ENCODE data around the gene NIPAL4. TPM values are rescaled to one million over a fixed set of nuclear protein-coding genes. Genes with fewer than 3 reads are reported as not detected.

NIPAL4 gene
- total RNA-seq, 1 donor, result 0.81 TPM

DNA sequence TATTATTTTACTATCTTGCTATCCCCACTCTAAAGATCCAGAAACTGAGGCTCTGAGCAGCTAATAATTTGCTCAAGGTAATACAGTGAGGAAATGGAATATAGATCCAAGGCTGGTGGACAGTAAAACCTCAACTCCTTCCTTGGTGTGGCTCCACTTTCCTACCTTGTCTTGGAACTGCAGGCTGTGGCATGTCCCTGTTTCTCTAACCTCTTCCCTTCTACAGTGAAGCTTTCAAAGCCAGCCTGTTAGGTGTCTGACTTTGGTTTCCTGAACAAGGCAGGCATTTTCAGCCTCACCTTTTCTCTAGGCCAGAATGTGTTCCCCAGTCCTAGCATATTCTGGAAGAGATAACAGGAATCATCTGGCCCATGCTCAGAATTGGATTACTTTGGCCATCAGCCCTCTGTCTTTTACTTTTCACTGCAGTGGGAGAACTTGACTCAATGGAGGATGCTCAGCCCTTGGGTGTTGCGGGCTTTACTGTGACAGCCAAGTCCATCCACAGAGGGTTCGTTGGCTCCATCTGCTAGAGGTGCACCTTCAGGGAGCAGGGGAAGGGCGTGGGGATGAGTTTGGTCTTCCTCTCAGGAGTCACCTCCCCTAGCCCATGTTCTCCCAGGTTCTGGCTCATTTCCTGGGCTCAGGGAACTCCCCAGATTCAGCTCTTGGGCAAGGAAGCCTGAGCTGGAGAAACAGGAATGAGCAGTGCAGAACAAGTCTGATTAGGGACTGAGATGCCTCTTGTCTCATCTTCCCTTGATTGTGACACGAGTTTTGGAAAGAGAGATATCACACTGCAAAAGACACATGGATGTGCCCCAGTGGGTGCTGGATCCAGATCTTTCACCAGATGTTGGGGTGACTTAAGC is 1.1 kb downstream of the NIPAL4 start:
- DNase-seq (ENCODE audit: low read depth in 2 of 3, low spot score in 2 of 3), result no peak

DNA sequence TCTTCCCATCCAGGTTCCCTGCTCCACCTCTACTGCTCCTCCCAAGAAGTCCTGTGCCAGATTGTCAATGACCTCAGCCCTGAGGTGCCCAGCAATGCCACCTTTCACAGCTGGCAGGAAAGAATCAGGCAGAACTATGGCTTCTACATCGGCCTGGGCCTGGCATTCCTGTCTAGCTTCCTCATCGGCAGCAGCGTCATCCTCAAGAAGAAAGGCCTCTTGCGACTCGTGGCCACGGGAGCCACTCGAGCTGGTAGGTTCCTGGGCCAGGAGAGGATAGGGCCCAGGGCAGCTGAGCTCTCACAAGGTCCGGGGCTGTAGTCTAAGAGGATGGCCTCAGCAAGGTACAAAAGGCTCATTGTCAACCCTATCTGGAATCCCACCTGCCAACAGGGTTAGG is 3.1 kb downstream of the NIPAL4 start:
- DNase-seq (ENCODE audit: low read depth in 2 of 3, low spot score in 2 of 3), result no peak

DNA sequence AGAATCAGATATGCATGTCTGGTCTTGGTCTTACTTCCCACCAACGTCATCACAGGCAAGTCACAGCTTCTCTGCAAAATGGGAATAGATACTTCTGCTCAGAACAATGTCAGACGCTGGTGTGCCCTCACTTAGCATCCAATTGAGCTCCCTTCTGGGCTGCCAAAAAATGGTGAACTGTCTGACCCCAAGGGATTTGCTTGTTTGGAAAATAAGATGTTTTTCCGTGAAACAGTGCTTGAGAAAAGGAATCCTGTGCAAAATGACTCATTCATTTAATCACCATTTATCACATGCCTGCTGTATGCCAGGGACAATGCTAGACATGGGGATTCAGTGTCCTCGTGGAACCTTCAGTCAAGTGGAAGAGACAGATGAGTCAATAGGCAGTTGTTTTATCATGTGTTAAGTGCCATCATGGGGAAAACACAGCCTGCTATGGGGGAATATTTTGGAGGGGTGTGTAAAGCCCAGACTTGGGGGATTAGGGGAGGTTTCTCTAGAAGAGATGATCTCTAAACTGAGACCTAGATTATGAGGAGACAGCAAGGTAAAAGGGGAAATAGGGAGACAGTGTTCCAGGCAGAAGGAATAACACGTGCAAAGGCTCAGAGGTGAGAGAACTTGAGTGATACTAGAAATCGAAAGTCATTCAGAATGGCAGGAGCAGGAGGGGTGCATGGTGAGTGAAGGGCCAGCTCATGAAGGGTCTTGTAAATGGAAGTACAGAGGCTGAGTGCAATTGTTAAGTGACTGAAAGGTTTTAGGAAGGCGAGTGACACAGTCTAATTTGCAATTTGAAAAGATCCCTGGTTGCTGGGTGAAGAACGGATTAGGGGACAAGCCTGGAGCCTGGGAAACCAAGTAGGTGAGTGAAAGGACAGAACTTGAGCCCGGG is 3.9 kb downstream of the NIPAL4 start:
- no peak for DNase-seq (ENCODE audit: low read depth in 2 of 3, low spot score in 2 of 3)

DNA sequence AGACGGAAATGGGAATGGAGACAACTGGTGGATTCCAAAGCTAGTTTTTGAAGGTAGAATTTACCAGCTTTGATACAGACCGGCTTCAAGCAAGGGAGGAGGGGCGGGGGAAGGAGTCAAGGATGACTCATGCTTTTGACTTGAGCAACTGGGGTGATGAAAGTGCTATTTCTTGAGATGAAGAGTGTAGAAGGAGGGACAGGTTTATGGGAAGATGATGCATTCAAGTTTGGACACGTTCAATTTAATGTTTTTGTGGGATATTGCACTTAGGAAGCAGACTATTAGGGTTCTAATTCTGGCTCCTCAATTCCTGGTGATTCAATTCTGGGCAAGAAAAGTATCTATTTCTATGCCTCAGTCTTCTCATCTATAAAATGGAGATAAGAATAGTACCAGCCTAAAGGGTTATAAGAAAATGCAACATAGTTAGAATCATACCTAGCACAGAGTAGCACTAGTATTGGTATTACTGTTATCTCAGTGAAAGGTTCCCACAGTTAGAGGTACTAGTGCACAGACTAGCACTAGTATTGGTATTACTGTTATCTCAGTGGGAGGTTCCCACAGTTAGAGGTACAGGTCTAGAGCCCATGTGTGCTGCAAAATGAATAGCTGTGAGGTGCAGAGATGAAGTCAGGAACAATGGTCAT is 4.6 kb downstream of the NIPAL4 start:
- DNase-seq (ENCODE audit: low read depth in 2 of 3, low spot score in 2 of 3), result peak in 2 of 3 donors; percentile 53 to 75

DNA sequence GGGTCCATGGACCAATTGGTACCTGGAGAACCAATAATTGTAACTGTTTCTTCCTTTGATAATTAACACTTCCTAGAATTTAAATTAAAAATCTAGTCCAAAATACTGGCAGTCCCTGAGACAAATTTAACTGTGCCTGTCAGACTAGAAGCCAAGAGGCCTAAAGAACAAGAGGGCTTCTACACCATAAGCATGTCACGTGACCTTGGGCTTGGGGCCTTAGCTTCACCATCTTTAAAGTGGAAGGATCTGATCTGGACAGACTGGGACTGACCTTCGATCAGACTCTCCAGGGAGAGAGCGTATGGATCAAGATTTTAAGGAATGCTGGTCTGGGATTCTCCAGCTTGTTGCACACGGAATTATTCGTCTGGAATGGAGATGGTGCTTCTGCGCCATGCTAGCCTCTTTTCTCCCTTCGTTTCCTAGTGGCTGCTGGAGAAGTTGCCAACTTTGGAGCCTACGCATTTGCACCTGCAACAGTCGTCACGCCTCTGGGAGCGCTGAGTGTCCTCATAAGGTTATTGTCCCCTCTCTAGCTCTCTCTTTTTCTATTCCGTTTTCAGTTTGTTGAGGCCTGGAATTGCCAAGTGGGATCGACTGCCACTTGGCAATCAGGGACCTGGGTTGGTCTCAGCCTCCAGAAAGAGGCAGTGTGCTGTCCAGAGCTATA is 8.4 kb downstream of the NIPAL4 start:
- DNase-seq (ENCODE audit: low read depth in 2 of 3, low spot score in 2 of 3), result no peak

DNA sequence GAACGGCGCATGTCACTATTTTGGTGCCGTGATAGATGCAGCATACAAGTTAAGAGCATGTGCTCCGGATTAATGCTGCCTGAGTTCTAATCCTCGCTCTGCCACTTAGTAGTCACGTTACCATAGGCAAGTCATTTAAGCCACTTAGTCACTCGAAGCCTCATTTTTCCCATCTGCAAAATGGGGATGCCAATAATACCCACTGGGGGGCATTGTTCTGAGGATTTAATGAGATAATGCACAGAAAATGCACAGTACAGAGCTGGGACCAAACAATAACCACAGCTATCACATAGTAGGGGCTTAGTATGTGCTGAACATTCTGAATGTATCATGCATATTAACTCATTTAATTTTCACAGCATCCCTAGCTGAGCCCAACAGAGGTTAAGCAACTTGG is 9.1 kb downstream of the NIPAL4 start:
- DNase-seq (ENCODE audit: low read depth in 2 of 3, low spot score in 2 of 3), result no peak

DNA sequence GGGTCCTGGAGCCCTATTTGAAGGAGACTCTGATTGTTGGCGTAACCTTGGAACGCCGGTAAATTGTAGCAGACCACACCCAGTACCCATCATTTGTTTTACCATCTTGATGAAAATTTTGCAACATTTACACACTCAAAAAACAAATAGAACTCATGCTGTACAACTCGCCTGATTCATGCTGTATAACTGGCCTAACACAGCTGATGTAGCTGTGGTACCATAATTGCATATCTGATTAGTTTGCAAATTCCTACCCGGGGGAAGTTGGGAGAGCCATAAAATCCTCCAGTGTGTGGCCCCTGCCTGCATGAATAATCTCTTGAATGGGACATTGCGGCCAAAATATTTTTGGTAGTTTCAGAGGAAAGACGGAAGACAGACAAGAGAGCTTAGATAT is 9.7 kb downstream of the NIPAL4 start:
- no peak for DNase-seq (ENCODE audit: low read depth in 2 of 3, low spot score in 2 of 3)

DNA sequence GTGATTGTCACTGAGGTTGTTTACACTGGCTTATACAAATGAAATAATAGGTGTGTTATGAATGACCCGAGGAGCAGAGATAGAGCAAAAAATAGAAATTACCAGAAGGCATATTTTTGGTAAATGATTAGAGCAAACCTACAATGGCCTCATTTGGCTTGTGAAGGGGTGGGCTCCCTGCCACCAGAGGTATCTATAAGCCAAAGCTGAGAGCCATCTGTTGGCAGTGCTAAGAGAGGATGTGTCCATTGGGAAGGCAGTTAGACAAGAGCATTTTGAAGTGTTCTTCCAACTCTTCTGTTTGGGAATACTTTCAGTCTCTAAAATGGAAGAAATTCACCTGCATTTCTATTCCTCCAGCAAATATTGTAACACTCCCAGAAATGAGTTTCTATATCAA is 10.6 kb downstream of the NIPAL4 start:
- no peak for DNase-seq (ENCODE audit: low read depth in 2 of 3, low spot score in 2 of 3)

DNA sequence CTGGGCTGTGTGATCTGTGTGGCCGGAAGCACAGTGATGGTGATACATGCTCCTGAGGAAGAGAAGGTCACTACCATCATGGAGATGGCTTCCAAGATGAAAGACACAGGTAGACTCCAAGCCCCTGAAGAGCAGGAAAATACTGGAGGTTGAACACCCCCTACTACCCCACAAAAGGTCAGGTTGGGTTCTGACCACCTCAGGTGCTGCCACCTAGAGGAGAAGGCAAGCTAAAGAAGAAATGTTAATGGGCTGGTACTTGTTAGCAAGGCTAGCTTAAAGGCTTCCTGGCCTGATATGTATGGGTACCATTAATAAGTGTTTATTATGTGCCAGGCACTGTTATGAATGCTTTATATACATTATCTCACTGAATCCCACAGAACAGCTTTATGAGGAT is 11.7 kb downstream of the NIPAL4 start:
- peak in 1 of 3 donors; percentile 28 for DNase-seq (ENCODE audit: low read depth in 2 of 3, low spot score in 2 of 3)

DNA sequence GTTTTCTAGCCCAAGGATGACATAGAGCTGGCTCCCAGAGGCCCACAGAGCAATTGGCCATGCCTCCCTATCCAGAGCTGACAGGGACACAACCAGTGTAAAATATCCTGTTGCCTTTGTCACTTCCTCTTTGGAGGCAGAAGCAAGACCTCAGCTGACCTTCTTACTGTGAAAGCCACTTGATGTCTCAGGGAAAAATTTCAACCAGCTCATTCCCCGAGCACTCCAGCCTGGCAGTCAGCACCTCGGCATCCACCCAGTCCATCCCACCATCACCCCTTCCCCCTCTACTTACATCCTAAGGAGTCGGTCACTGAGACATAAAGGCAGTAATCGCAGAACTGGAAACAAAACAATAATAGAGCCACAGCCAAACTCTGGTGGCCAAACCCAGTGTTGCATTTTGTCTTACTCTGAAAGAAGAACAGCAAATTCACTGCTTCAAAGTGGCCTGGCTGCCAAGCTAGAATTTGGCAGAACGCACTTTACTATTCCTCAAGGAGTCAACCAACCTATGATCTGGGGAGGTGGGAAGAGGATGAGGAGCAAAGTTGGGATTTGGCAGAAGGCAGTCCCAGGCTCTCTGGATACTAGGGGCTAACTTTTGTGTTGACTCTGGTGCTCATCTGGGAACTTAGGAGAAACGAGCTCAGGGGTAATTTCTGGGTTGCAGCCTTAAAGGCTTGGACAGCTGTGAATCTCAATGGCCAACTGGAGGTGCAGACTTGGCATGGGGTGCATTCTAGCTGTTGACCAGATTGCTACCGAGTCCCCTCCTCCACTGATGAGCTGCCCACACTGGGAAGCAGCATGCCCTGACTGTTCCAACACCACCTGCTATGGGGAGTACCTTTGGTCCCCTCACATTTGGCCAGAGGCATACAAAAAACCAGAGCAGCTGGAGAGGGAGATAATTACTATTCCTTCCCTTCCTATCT is 13.6 kb downstream of the NIPAL4 start:
- DNase-seq (ENCODE audit: low read depth in 2 of 3, low spot score in 2 of 3), result no peak

DNA sequence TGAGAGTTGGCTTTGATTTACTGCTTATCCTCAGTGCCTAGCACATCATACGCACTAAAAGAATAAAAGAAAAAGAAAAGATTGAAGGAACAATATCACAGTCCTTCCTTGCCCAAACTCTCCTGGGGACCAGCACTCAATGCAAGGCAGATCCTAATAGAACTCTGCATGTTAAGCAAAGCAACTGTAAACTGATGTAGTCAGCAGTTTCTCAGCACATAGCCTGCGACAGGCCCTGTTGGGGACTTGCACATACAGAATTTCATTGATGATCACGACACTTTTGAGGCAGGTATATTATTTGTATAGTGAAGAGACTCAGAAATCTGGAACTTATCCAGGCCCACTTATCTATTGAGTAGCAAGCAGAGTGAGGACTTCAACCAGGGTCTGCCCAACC is 15.4 kb downstream of the NIPAL4 start:
- no peak for DNase-seq (ENCODE audit: low read depth in 2 of 3, low spot score in 2 of 3)

DNA sequence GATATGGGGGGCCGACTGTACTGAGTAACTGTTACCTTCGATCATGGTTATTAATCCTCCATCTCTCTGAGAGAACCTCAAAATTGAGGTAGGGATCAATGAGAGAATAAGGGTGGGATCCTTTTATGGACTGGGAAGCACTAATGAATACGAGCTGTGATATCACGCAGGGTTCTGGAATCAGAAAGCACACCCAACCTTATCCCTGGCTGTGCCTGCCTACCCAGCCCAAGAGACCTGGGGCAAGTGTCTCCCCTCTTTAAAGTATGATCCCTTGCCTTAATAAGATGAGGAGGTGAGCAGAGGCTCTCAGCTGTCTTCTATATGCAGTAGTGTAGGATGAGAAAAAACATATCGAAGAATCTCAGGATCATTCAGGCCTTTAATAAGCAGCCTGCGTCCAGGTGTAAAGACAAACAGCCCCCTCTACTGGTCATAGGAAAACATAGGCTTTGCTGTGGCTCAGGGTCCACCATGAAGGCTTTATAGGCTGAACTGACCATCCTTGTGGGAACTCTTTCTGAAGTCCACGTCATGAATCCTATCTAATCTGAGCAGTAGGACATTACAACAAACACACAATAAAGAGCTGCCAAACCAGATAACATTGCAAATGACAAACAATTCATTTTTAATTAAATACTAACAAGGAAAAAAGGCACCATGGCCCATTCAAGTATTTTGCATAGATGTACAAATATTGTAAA is 16.8 kb downstream of the NIPAL4 start:
- peak in 2 of 3 donors; percentile 54 to 70 for DNase-seq (ENCODE audit: low read depth in 2 of 3, low spot score in 2 of 3)

DNA sequence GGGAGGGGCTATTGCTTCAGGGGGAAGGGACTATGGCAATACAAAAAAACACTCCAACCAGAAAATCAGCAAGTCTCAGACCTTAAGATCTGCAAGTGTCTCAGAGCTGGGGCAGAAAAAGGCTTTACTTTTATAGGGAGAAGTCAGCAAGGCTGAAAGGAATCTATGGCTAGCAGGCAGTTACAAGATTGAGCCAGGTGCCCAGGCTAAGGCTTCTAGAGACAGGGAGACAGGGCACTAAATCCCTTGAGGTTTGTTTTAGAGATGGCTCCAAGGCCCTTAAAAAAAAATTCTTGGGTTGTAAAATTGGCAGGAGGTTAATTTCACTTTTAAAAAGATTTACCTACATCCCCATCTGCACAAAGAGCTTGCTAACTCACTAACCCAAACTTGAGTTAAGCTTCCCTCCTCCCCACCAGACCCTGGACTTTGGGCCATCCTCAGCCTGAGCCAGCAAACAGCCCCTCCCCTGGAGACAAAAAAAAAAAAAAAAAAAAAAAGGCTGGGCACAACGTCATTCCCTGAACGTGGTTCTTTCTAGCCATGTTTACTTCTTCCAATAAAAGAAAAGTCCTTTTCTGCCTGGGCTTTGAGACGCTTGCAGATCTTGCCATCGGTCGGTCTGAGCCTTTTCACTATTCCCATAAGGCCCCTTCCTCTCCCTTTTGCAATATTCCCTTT is 17.9 kb downstream of the NIPAL4 start:
- DNase-seq (ENCODE audit: low read depth in 2 of 3, low spot score in 2 of 3), result no peak

DNA sequence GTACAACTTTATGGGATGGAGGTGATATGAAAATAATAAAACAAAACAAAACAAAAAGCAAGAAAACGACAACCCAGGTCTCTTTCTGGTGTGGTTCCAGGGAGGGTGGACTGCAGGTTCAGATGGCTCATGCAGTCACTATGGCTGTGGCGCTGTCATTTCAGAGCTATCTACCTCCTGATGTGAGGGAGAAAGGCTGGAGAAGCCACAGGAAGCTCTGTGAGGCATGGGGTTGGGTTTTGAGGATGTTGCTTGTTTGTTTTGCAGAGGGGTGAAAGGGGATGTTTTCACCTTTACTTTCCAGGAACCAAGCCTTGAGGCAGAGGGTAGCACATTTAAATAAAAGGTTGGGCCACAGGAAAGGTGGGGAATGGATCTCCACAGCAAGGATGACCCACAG is 18.7 kb downstream of the NIPAL4 start:
- no peak for DNase-seq (ENCODE audit: low read depth in 2 of 3, low spot score in 2 of 3)

DNA sequence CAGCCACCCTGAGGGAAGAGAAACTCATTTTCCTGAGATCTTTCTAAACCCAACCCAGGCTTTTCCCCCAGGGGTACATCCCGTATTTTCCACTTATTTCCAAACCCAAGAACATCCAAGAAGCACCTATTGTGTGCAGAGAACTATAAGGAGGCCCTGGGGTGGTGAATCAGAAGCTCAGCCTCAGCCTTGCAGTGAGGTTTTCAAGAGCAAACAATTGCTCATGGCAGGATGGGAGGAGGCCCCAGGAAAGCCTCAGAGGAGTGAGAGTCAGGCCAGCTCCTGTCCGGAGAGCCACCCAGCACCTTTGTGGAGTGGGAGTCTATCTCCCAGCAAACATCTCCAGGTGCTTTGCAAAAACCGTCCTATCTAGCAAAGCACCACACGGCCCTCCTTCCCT is 19.2 kb downstream of the NIPAL4 start:
- no peak for DNase-seq (ENCODE audit: low read depth in 2 of 3, low spot score in 2 of 3)

DNA sequence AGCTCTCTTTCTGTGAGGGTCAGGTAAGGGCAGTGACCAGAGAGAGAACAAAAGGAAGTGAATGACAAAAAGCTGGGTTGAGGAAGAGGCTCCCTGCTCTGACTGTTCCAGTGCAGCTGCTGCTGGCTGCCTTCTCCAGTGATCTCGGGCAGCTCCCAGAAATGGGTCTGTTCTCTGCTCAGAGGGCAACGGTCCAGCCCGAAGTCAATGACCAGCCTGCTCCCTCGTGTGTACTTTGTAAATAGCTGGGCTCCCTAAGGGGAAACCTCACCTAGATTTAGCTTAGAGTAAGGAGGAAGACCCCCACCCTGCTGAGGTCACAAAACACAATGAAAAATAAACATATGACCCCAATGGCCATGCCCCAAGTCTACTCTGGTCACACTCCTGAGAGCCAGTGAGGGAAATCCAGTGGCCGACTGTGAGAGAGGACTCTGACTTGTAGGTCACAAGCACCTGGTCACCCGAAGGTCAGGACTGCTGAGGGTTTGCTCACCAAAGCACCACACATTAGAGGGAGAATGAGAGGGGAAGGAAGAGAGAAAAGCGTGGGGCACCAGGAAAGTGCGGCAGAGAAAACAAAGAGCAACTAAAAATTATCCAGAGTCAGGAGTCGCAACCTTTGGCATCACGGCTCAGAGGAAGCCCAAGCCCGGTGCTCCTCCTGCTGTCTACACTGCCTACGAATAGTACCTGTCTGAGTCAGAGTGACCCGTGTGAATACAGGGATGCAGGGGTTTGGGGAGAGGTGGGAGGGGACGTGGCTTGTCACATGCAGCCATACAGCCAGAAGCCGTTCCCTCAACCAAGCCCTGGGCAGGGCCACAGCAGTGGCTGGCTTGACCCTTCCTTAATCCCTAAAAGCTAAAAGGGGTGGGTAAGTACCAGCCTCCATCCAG is 19.8 kb downstream of the NIPAL4 start:
- DNase-seq (ENCODE audit: low read depth in 2 of 3, low spot score in 2 of 3), result no peak

DNA sequence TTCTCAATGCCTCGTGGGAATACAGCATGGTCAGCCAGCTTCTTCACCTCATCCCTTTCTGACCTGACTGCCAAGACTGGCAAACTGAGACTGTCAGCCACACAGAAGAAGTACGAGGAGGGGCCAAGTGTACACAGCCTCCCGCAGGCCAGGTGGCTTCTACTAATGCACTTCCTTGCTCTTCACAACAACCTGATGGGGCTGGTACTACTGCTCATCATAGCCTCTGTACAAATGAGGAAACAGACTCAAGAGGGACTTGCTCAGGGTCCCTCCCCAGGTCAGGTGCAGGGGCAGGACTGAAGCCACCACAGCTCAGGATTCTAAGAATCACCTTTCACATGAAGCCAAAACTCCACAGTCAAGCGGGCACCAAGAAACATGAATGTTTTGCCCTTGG is 21.3 kb downstream of the NIPAL4 start:
- DNase-seq (ENCODE audit: low read depth in 2 of 3, low spot score in 2 of 3), result no peak

Measured in hematopoietic multipotent progenitor cell (in vitro differentiated cells).